Activated CD8-positive, alpha-beta memory T cell treated with anti-CD3 and anti-CD28 coated beads, Interleukin-2, amount 10 ng/mL, durations not matched to agents 7 days and 5 days (primary cell): Measurements from ENCODE around the gene TCFL5. TPM values are rescaled to one million over a fixed set of nuclear protein-coding genes. Genes with fewer than 3 reads are reported as not detected.

Experiments
- total RNA-seq, 2 experiments: library from RNA; stranded (reverse); gene quantifications; one replicate each; pipeline ENCODE4 v1.2.3, GENCODE V29; 2021

Gene TCFL5
- total RNA-seq, 2 experiments from 2014 or later = 6.6 to 6.7 TPM

Other genes with a start within 250 kb of the TCFL5 start
- 10 to 100 TPM; 74.7 to 79.2 TPM for gene SLCO4A1, start 219.3 kb downstream of the TCFL5 start, total RNA-seq
- not detected for gene NTSR1, start 153.0 kb downstream of the TCFL5 start, total RNA-seq
- 10 to 100 TPM; 16.9 to 17.4 TPM for gene MRGBP, start 65.3 kb downstream of the TCFL5 start, total RNA-seq
- gene OGFR, start 57.0 kb downstream of the TCFL5 start, total RNA-seq = 10 to 100 TPM; 87.8 to 91.0 TPM
- gene COL9A3, start 44.8 kb downstream of the TCFL5 start, total RNA-seq = under 1 TPM in 1 of 2 experiments, not detected in 1; 0.45 TPM
- gene DIDO1, start 64.7 kb upstream of the TCFL5 start, total RNA-seq = 10 to 100 TPM; 64.6 to 87.0 TPM
- gene GID8, start 76.3 kb upstream of the TCFL5 start, total RNA-seq = 10 to 100 TPM; 29.8 to 36.8 TPM
- 10 to 100 TPM; 26.1 to 34.1 TPM for gene SLC17A9, start 90.9 kb upstream of the TCFL5 start, total RNA-seq
- gene BHLHE23, start 145.1 kb upstream of the TCFL5 start, total RNA-seq = not detected